Testis (tissue), 2 donors: ENCODE measurements around the gene MAP2.

Experiments
- POLR2A ChIP-seq: fragments of 450-650 bp; IDR thresholded peaks from one replicate; pipeline ENCODE4 v1.6.1; 2017; ENCODE audit warnings: antibody characterized with exemption, mild to moderate bottlenecking, moderate library complexity
- TF ChIP-seq, protein P1 (sequence below), 3 experiments: fragments of 450-650 bp in 2 of 3; fragments of 200-600 bp in 1 of 3; sonication (generic) in 1 of 3; IDR thresholded peaks; one replicate each; pipeline ENCODE4 v1.5.1; 2016 to 2019; ENCODE audit warnings: antibody characterized with exemption in 3 of 3, mild to moderate bottlenecking in 2 of 3, moderate library complexity in 1 of 3

DNA sequence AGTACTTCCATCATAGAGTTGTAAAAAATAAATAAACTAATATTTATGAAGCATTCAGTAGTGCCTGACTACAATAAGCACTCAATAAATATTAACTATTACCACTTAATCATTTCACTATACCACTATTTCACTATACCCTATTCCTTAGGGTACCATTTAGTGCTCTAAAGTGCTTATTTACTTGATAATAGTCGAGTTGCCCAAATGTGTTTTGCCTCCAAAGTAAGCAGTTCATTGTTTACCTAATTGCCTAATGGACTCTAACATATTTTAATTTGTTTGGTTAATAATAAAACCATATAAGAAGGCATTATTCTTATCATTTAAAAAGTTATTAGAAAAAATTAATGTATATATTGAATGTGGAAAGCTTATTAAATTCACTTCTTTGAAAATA is 33.0 kb upstream of the MAP2 start:
- TF ChIP-seq, protein P1, sequence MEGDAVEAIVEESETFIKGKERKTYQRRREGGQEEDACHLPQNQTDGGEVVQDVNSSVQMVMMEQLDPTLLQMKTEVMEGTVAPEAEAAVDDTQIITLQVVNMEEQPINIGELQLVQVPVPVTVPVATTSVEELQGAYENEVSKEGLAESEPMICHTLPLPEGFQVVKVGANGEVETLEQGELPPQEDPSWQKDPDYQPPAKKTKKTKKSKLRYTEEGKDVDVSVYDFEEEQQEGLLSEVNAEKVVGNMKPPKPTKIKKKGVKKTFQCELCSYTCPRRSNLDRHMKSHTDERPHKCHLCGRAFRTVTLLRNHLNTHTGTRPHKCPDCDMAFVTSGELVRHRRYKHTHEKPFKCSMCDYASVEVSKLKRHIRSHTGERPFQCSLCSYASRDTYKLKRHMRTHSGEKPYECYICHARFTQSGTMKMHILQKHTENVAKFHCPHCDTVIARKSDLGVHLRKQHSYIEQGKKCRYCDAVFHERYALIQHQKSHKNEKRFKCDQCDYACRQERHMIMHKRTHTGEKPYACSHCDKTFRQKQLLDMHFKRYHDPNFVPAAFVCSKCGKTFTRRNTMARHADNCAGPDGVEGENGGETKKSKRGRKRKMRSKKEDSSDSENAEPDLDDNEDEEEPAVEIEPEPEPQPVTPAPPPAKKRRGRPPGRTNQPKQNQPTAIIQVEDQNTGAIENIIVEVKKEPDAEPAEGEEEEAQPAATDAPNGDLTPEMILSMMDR (IDR thresholded peaks at IDR 0.05): no peak
- no peak for TF ChIP-seq POLR2A
